H9 (cell line): ENCODE results near the gene WBP1L. TPM values are rescaled to one million over a fixed set of nuclear protein-coding genes. Genes with fewer than 3 reads are reported as not detected.

Experiments used
- DNase-seq: peaks from one replicate; pipeline ENCODE4 v3.0.0-alpha.2; 2017
- H2AFZ ChIP-seq: one replicate; pipeline ENCODE4 v1.6.1; 2013; ENCODE audit warnings: mild to moderate bottlenecking, low read length, control low read depth, moderate library complexity
- H2AK5ac ChIP-seq: 2 replicates; pipeline ENCODE4 v1.6.1; 2013; ENCODE audit warnings: low read length, control low read depth, mixed read lengths; ENCODE audit not compliant: insufficient read length
- H2BK120ac ChIP-seq: one replicate; pipeline ENCODE4 v1.6.1; 2013; ENCODE audit warnings: low read depth, mild to moderate bottlenecking, low read length, control low read depth, inconsistent platforms; ENCODE audit not compliant: poor library complexity, severe bottlenecking
- H2BK12ac ChIP-seq: 2 replicates; pipeline ENCODE4 v1.6.1; 2013; ENCODE audit warnings: low read length, control low read depth, mixed read lengths, low read depth; ENCODE audit not compliant: insufficient read length
- H2BK15ac ChIP-seq: 2 replicates; pipeline ENCODE4 v1.6.1; 2013; ENCODE audit warnings: low read depth, low read length, control low read depth
- H2BK20ac ChIP-seq: one replicate; pipeline ENCODE4 v1.6.1; 2013; ENCODE audit warnings: low read depth, mild to moderate bottlenecking, low read length, control low read depth, inconsistent platforms; ENCODE audit not compliant: poor library complexity, severe bottlenecking
- H2BK5ac ChIP-seq: 2 replicates; pipeline ENCODE4 v1.6.1; 2013; ENCODE audit warnings: low read length, control low read depth, mixed read lengths; ENCODE audit not compliant: insufficient read length
- H3K14ac ChIP-seq: 2 replicates; pipeline ENCODE4 v1.6.1; 2013; ENCODE audit warnings: low read length, control low read depth; ENCODE audit not compliant: insufficient read depth
- H3K18ac ChIP-seq: 2 replicates; pipeline ENCODE4 v1.6.1; 2013; ENCODE audit warnings: low read depth, mild to moderate bottlenecking, mixed read lengths, low read length, control low read depth; ENCODE audit not compliant: insufficient read length
- H3K23ac ChIP-seq: 2 replicates; pipeline ENCODE4 v1.6.1; 2013; ENCODE audit warnings: low read length, control low read depth, mixed read lengths, low read depth; ENCODE audit not compliant: insufficient read length
- H3K23me2 ChIP-seq: 2 replicates; pipeline ENCODE4 v1.6.1; 2013; ENCODE audit warnings: low read depth, mild to moderate bottlenecking, mixed read lengths, low read length, control low read depth; ENCODE audit not compliant: insufficient read length, poor library complexity, severe bottlenecking
- H3K27ac ChIP-seq: 2 replicates; pipeline ENCODE4 v1.5.1; 2013; ENCODE audit warnings: low read length, control low read depth, mixed read lengths, low read depth; ENCODE audit not compliant: insufficient read length
- H3K27me3 ChIP-seq: 2 replicates; pipeline ENCODE4 v1.6.1; 2013; ENCODE audit warnings: low read length, control low read depth, inconsistent platforms; ENCODE audit not compliant: insufficient read depth
- H3K4ac ChIP-seq: 2 replicates; pipeline ENCODE4 v1.6.1; 2013; ENCODE audit warnings: low read depth, mild to moderate bottlenecking, control low read depth, inconsistent platforms, low read length, moderate library complexity
- H3K4me1 ChIP-seq: 2 replicates; pipeline ENCODE4 v1.6.1; 2013; ENCODE audit warnings: low read length, control low read depth, inconsistent platforms; ENCODE audit not compliant: insufficient read depth
- H3K4me2 ChIP-seq: 2 replicates; pipeline ENCODE4 v1.6.1; 2013; ENCODE audit warnings: low read length, control low read depth, mixed read lengths; ENCODE audit not compliant: insufficient read length, insufficient read depth
- H3K56ac ChIP-seq: 2 replicates; pipeline ENCODE4 v1.6.1; 2013; ENCODE audit warnings: low read depth, mild to moderate bottlenecking, mixed read lengths, low read length, control low read depth; ENCODE audit not compliant: insufficient read length
- H3K79me1 ChIP-seq: 2 replicates; pipeline ENCODE4 v1.6.1; 2013; ENCODE audit warnings: low read depth, mild to moderate bottlenecking, moderate library complexity, low read length, control low read depth, inconsistent platforms; ENCODE audit not compliant: insufficient read depth, poor library complexity, severe bottlenecking
- H3K79me2 ChIP-seq: 2 replicates; pipeline ENCODE4 v1.6.1; 2013; ENCODE audit warnings: low read length, control low read depth, inconsistent platforms; ENCODE audit not compliant: insufficient read depth
- H3K9ac ChIP-seq: 2 replicates; pipeline ENCODE4 v1.6.1; 2013; ENCODE audit warnings: low read length, control low read depth, mixed read lengths; ENCODE audit not compliant: insufficient read length; ENCODE audit errors: extremely low read depth
- H3K9me3 ChIP-seq: one replicate; pipeline ENCODE4 v1.6.1; 2013; ENCODE audit warnings: low read depth, low read length, inconsistent platforms; ENCODE audit not compliant: control insufficient read depth
- H3T11ph ChIP-seq: one replicate; pipeline ENCODE4 v1.6.1; 2013; ENCODE audit warnings: mild to moderate bottlenecking, low read length, control low read depth, inconsistent platforms
- H4K20me1 ChIP-seq: one replicate; pipeline ENCODE4 v1.6.1; 2013; ENCODE audit not compliant: control insufficient read depth, insufficient read length, insufficient read depth
- H4K5ac ChIP-seq: 2 replicates; pipeline ENCODE4 v1.6.1; 2013; ENCODE audit warnings: low read depth, mild to moderate bottlenecking, mixed read lengths, low read length, control low read depth; ENCODE audit not compliant: insufficient read length
- H4K8ac ChIP-seq: replicated peaks from 2 replicates; pipeline ENCODE4 v1.6.1; 2013; ENCODE audit warnings: low read length, control low read depth, mixed read lengths, low read depth; ENCODE audit not compliant: insufficient read length
- H4K91ac ChIP-seq: 2 replicates; pipeline ENCODE4 v1.6.1; 2013; ENCODE audit warnings: low read depth, mild to moderate bottlenecking, moderate library complexity, mixed read lengths, low read length, control low read depth; ENCODE audit not compliant: insufficient read length
- H3K27ac Mint-ChIP-seq, 3 experiments: 2 replicates in 2 of 3; 3 replicates in 1 of 3; pipeline ENCODE4 v1.8.0; 2020 to 2021; ENCODE audit warnings: mixed read lengths in 3 of 3, mild to moderate bottlenecking in 1 of 3, moderate library complexity in 1 of 3
- H3K27me3 Mint-ChIP-seq: 2 replicates; pipeline ENCODE4 v1.8.0; 2021; ENCODE audit warnings: low read depth, mild to moderate bottlenecking, moderate library complexity, mixed read lengths
- H3K36me3 Mint-ChIP-seq, 3 experiments: 2 replicates in 2 of 3; 3 replicates in 1 of 3; pipeline ENCODE4 v1.8.0; 2020 to 2021; ENCODE audit warnings: low read depth in 3 of 3, mixed read lengths in 3 of 3; ENCODE audit not compliant: insufficient read depth in 1 of 3
- H3K4me1 Mint-ChIP-seq, 2 experiments: 2 replicates each; pipeline ENCODE4 v1.8.0; 2020; ENCODE audit warnings: mixed read lengths in 2 of 2
- H3K4me3 Mint-ChIP-seq, 2 experiments: 2 replicates in 1 of 2; 3 replicates in 1 of 2; pipeline ENCODE4 v1.8.0; 2020 to 2021; ENCODE audit warnings: mild to moderate bottlenecking in 2 of 2, mixed read lengths in 2 of 2, moderate library complexity in 1 of 2
- H3K9me3 Mint-ChIP-seq, 2 experiments: 2 replicates in 1 of 2; 3 replicates in 1 of 2; pipeline ENCODE4 v1.8.0; 2020; ENCODE audit warnings: mild to moderate bottlenecking in 2 of 2, mixed read lengths in 2 of 2, moderate library complexity in 1 of 2
- CTCF ChIP-seq: fragments of 200-600 bp; sonication (generic); conservative IDR thresholded peaks from 3 replicates; pipeline ENCODE4 v1.8.0; 2021; ENCODE audit warnings: antibody characterized with exemption, mild to moderate bottlenecking
- whole genome bisulfite sequencing: extraction: QIAGEN DNeasy Blood & Tissue Kit; methylation state at CpG from one replicate; pipeline ENCODE4 v1.1.7; 2013; ENCODE audit warnings: missing lambda C conversion rate, low lambda C conversion rate, mixed read lengths; ENCODE audit not compliant: insufficient read length; ENCODE audit errors: extremely low coverage; 5-methylcytosine and 5-hydroxymethylcytosine counted together
- total RNA-seq: library from RNA; stranded (reverse); gene quantifications from 2 replicates; pipeline ENCODE4 v1.2.1, GENCODE V29; 2021

Gene WBP1L
- total RNA-seq, 1 experiment from 2014 or later = 23.8 TPM

- Mint-ChIP-seq H3K27me3 (no peaks in the 10 kb centered on the region; the same call in 1 of the 2 replicates), H3K9me3 (no peaks in the 10 kb centered on the region), H3K4me1 (peaks cover 36 to 40% of the 10 kb centered on the region in 2 experiments), H3K27ac (0 out of 7 replicates have a peak overlapping the region, but pooled peaks of 1 of the 3 experiments have one; percentile 9), H3K36me3 (no peaks in the 10 kb centered on the region), H3K4me3 (no peak overlapping the region)
- Histone ChIP-seq H3K79me1 (no peaks in the 10 kb centered on the region), H4K5ac (no peak overlapping the region), H3K79me2 (no peaks in the 10 kb centered on the region), H3K18ac (no peak overlapping the region), H2AFZ (no peak overlapping the region), H3T11ph (no peak overlapping the region), H3K9ac (no peak overlapping the region), H3K4me2 (no peak overlapping the region), H3K9me3 (no peaks in the 10 kb centered on the region), H3K23ac (no peak overlapping the region), H4K20me1 (no peaks in the 10 kb centered on the region), H2BK5ac (no peak overlapping the region), H2BK20ac (no peak overlapping the region), H3K14ac (no peak overlapping the region), H3K27ac (no peak overlapping the region), H2AK5ac (no peak overlapping the region), H2BK15ac (no peak overlapping the region), H2BK12ac (no peak overlapping the region), H3K56ac (no peak overlapping the region), H3K27me3 (no peaks in the 10 kb centered on the region; the same call in 1 of the 2 replicates), H4K8ac (no peak overlapping the region), H3K4me1 (peaks cover 20% of the 10 kb centered on the region; the same call in 1 of the 2 replicates), H2BK120ac (no peak overlapping the region), H3K4ac (no peak overlapping the region), H3K23me2 (no peaks in the 10 kb centered on the region), H4K91ac (no peak overlapping the region)
- no peak for DNase-seq
- no CpG with 5 or more reads among the region's 5 CpGs for WGBS
- no peak for TF ChIP-seq CTCF
These were observed 30.2 kb downstream of the WBP1L start for GRCh38 chr10:102773986-102774385.
